Stimulated activated CD4-positive, alpha-beta T cell treated with anti-CD3 and anti-CD28 coated beads, Interleukin-12 subunit alpha, Interleukin-12 subunit beta, amount 100 ng/mL, for 4 hours (primary cell): Measurements from ENCODE around the gene RIPK3.

ENCODE experiments used
- DNase-seq: peaks from one replicate; pipeline ENCODE4 v3.0.0-alpha.2; 2020

RIPK3 gene

GRCh38 chr14:24317141-24317928, 22.5 kb downstream of the RIPK3 start:
- DNase-seq: no peak

- no peak for DNase-seq
Measured at GRCh38 chr14:24316597-24316950, 23.2 kb downstream of the RIPK3 start.

- no peak for DNase-seq
Measured at GRCh38 chr14:24315807-24316596, 23.8 kb downstream of the RIPK3 start.

GRCh38 chr14:24315243-24315806, 24.5 kb downstream of the RIPK3 start:
- no peak for DNase-seq

- no peak for DNase-seq
Measured at GRCh38 chr14:24314377-24315193, 25.2 kb downstream of the RIPK3 start.

GRCh38 chr14:24313913-24314312, 25.9 kb downstream of the RIPK3 start:
- DNase-seq: no peak

GRCh38 chr14:24312736-24313507, 26.9 kb downstream of the RIPK3 start:
- DNase-seq: no peak

- DNase-seq: no peak
Measured at GRCh38 chr14:24311837-24312615, 27.8 kb downstream of the RIPK3 start.

GRCh38 chr14:24310646-24311604, 28.9 kb downstream of the RIPK3 start, which contains the start of gene LTB4R:
Gene LTB4R, plus strand, starts transcription at chr14:24311502. Its CDS starts 4,150 bp downstream, at chr14:24315652.
- DNase-seq: peak; percentile 50

- no peak for DNase-seq
Measured at GRCh38 chr14:24310265-24310645, 29.5 kb downstream of the RIPK3 start.

GRCh38 chr14:24309538-24310264, 30.1 kb downstream of the RIPK3 start, which contains the start of gene LTB4R2:
Gene LTB4R2, plus strand, starts transcription at chr14:24310140. Its CDS starts 525 bp downstream, at chr14:24310665.
- no peak for DNase-seq

- DNase-seq: no peak
Measured at GRCh38 chr14:24308342-24309124, 31.3 kb downstream of the RIPK3 start.

GRCh38 chr14:24307575-24308341, 32.0 kb downstream of the RIPK3 start, which contains the start of gene CIDEB:
Gene CIDEB, minus strand, starts transcription at chr14:24307977. Its CDS starts 119 bp downstream, at chr14:24307858.
- DNase-seq: peak; percentile 51

GRCh38 chr14:24307156-24307574, 32.6 kb downstream of the RIPK3 start:
- DNase-seq: no peak

- no peak for DNase-seq
Measured at GRCh38 chr14:24304019-24304387, 35.8 kb downstream of the RIPK3 start.

GRCh38 chr14:24300326-24300980, 39.3 kb downstream of the RIPK3 start:
- no peak for DNase-seq
